Hematopoietic multipotent progenitor cell treated with erythropoietin and hydrocortisone succinate and interleukin-3 and kit ligand, for 6 days (in vitro differentiated cells): Measurements from ENCODE around the gene MGAT4A.
"Not testable (repeated sequence)": the region's sequence is repeated elsewhere in the genome, so short reads cannot be mapped to it uniquely, and the experiment has no call there.

ENCODE experiments used
- DNase-seq: peaks from one replicate; pipeline ENCODE4 v3.0.0-alpha.2; 2015

Gene MGAT4A

DNA sequence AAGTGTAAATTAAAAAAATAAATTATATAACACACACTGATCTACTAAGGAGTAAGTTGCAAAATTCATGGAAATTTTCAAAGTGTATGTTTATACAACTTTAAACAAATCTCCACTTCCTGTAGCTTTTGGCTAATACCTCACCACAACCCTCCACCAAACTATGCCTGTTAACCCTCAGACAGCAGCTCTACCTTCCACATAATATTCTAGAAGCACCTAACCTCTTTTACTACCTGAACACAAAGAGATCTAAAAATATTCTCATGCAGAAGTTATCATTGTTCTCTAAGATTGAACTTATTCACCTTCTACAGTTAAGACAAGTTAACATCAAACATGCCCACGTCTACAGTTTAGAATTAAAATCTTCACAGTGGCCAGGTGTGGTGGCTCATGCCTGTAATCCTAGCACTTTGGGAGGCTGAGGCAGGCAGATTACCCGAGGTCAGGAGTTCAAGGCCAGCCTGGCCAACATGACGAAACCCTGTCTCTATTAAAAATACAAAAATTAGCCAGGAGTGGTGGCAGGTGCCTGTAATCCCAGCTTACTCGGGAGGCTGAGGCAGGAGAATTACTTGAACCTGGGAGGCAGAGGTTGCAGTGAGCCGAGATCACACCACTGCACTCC is 2.7 kb downstream of the MGAT4A start:
- not testable (repeated sequence) for DNase-seq

DNA sequence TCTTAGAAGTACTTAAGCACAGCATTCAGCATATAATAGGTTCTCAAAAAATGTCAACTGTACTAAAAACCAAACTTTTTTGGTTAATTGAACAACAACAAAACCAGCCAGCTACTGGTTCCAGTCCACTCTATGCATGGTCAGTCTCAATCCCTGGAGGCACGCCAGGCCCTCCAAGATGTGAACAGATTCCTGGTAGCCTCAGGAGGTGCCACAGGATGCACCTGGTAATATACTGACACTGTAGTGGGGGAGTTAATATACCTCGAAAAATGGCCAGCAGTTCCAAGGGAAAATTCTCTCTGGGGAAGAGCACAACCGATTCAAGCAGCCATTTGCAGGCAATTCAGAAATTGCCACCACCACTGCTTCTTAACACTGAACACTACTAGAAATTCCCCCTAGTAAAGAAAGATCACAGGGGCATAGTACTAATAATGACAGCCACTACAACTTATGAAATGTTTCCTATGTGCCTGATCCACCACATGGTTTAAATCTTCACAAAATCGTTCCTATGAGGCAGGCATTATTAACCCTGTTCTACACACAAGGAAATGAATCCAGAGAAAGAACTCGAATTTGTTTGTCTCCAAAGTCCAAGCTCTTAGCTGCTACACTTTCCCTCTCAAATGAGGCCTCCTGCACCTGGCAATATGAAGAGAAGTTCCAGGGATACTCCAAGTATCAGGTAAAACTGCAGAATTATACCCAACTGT is 3.4 kb downstream of the MGAT4A start:
- no peak for DNase-seq

DNA sequence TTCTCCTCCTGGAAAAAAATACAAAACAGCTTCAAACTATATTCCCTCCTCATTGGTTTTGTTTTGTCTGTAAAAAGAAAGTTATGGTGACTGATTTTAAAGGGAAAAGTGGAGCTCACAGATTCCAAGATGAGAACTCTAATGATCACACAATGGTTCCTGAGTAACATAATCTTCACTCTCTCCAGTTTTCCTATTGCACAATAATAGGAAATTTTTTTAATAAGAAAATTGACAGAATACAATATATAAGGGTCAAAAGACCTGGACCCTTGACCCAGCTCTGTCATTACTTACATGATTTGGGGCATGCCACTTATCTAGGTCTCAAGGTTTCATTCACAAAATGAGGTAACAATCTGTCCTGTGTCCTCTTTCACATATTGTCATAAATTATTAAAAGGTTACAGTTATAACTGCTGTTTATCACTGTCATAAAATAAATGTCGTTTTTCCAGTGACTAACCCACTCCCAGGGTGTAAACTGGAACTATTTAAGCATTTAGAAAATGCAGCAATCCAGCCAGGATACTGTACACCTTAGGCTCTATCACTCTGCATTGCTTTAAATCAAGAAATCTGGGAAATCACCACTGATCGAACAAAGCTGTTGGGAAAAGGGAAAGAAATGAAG is 4.1 kb downstream of the MGAT4A start:
- DNase-seq, result no peak

DNA sequence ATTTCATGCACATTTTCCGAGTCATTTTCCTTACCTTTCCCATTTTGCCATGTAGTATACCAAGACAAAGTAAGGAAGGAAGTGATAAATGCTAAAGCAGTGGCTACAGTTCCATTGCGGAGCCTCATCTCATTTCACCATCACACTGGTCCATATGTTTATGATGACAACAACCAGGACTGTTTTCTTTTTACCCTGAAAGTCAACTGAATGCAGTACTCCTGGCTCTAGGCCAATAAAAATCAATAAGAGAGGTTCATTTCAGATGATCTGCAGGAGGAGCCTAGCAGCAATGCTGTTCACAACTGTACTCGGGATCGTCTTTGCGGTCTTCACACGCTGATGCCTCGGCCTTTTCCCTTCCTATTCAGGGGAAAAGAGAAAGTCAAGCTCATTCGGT is 4.7 kb downstream of the MGAT4A start:
- no peak for DNase-seq

- no peak for DNase-seq
These were observed 10.6 kb downstream of the MGAT4A start for GRCh38 chr2:98720286-98720685.

GRCh38 chr2:98717621-98718020 is 13.3 kb downstream of the MGAT4A start:
- no peak for DNase-seq

DNA sequence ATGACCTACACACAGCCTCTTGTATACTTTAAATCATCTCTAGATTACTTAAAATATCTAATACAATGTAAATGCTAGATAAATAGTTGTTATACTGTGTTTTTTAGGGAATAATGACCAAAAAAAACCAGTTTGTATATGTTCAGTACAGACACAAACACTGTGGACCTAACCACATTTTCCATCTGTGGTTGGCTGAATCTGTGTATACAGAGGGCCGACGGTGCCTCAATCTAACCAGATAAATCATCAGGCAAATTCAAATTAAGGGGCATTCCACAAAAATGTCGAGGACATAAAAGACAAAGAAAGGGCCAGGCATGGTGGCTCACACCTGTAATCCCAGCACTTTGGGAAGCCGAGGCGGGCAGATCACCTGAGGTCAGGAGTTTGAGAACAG is 14.1 kb downstream of the MGAT4A start:
- DNase-seq, result no peak

- no peak for DNase-seq
These were observed 15.0 kb downstream of the MGAT4A start for GRCh38 chr2:98715812-98716451.

GRCh38 chr2:98713332-98714015 is 17.5 kb downstream of the MGAT4A start:
- DNase-seq, result no peak

DNA sequence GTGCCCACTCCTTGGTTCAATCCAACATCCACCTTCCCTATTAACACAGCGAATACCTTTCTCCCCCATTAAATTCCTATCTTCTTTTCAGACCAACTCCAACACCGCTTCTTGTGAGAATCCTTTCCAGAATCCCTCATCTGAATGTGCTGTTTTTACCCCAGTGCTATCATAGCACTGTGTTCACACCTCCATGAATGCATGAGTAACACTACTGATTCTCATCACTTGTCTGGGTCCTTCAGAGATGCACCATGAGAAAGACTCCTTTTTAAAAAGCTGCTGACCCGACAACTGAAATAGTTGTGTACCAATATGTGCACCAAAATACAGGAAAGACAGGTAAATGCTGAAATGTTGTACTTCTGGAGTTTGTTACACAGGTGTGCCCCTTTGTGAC is 18.8 kb downstream of the MGAT4A start:
- no peak for DNase-seq

DNA sequence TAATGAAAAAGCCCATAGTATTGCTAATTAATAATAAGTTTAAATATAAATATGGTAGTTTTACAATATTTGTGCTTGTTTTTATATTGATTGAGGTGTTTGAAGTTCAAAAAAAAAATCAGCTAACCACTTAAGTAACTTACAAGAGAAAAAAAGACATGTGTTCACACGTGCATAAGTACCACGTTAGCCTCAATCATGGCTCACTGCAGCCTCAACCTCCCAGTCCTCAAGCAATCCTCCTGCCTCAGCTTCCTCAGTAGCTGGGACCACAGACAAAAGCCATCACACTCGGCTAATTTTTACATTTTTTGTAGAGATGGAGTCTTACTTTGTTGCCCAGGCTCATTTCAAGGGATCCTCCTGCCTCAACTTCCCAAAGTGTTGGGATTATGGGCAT is 19.4 kb downstream of the MGAT4A start:
- DNase-seq, result no peak

GRCh38 chr2:98710734-98711133 is 20.2 kb downstream of the MGAT4A start:
- DNase-seq, result peak; percentile 69

- no peak for DNase-seq
These were observed 21.4 kb downstream of the MGAT4A start for GRCh38 chr2:98709535-98709934.

GRCh38 chr2:98708396-98709186 is 22.3 kb downstream of the MGAT4A start:
- DNase-seq, result no peak

DNA sequence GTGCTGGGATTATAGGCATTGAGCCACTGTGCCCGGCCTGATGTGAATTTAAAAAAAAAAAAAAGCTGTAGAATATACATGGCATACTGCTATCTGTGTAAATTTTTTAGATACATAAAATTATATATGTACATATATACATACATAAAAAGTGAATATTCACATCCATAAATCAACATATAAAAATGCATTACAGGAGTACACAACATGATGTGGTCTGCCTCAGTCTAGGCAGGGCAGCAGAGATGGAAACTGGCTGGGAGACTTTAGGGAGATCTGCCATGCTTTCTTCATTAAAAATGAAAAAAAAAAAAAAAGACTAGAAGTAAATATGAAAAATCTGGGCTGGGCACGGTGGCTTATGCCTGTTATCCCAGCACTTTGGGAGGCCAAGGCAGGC is 24.3 kb downstream of the MGAT4A start:
- no peak for DNase-seq

DNA sequence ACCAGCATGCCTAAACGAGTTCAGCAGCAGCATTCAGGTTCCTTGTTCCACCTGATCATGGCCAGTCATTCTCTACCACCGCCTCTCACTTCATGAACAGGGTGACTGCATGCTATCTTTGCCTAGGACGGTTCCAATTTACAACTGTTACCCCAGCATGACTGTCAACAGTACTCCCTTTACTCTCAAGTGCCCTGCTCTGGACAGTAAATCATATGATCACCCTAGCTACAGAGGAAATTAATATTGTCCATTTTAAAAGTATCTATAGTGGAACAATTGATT is 25.7 kb downstream of the MGAT4A start:
- no peak for DNase-seq

DNA sequence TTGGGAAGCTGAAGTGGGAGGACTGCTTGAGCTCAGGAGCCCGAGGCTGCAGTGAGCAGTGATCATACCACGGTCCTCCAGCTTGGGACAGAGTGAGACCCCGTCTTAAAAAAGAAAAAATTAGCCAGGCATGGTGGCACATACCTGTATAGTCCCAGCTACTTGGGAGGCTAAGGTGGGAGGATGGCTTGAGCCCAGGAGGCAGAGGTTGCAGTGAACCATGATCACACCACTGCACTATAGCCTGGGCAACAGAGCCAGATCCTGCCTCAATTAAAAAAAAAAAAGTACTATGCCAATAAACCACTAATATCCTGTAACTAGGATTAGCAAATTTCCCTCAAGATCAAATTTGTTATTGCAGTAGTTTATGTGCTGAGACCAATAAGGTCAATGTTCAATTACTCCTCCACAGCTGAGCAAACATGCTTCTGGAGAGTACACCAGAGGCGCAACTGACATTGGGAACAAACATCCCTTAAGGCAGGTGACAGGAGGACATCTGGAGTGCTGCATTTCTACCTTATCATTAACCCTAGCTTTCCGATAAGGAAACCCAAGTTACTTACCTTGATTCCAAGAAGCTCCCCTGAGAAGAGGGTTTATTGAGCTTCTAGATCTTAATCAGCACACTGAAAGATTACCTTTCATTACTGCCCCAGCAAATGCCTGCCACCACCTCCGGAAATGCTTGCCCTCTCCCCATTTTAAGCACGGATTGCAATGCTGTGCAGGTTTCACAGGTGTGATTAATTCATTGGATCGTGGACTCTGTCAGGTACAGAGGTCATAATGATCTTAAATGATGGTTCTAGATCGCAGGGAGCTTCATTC is 26.2 kb downstream of the MGAT4A start:
- DNase-seq, result no peak

DNA sequence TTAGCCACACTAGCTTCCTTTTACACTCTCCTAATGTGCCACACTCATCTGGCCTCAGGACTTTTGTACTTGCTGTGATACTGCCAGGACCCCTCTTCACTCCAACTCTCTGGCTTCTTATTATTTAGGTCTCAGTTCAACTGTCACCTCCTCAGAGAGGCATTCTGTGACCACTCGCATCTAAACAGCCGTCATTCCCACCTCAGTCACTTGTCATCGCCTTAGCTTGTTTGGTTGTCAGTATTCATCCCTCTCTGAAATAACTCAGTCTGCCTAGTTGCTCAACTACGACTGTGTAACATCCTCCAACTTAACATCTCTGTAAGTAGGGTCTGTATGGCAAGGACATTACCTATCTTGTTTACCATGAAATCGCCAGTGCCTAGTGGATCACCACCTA is 27.2 kb downstream of the MGAT4A start:
- no peak for DNase-seq

- DNase-seq, result no peak
These were observed 27.9 kb downstream of the MGAT4A start for GRCh38 chr2:98702858-98703620.

DNA sequence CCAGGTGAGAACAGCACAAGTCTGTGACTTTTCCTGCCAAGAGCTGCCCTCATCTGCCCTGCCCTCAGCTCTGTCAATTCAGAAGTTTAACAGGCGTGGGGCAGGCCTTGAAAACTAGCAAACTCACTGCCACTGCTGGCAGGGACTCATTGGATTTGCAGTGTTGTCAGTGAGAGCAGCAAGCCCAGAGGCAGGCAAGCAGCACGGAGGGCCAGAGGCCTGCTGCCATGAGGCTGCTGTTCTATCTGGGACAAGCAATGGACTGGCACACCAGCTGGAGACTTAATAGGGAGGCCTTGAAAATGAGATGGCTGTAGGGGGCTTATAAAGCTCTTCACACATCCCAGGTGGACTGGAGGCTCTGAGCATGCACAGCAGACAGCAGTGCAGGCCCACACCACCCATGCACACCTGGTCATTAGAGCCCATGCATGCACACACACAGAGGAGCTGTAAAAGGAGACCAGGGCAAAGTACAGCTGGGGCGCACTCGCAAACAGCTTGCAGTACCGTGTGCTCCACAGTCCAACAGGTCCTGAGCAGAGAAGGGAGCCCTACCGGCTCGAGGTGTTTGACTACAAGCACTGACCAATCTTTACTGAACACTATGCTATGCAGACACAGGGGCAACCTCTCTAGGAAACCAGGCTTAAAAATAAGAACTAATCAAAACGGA is 28.7 kb downstream of the MGAT4A start:
- DNase-seq, result no peak
